Natural killer cell (primary cell): ENCODE measurements around the gene HOXD4. TPM values are rescaled to one million over a fixed set of nuclear protein-coding genes. Genes with fewer than 3 reads are reported as not detected.

ENCODE experiments used
- ATAC-seq, 3 donors: fragments of 150-1000 bp in 2 of 3; fragments of 200-7000 bp in 1 of 3; cut with Tn5 transposase; 1 replicate in 1 of 3; 2 replicates in 2 of 3; pipeline ENCODE4 v1.10.0; 2021; ENCODE audit warnings: mild to moderate bottlenecking in 2 of 3, moderate library complexity in 2 of 3
- DNase-seq, 2 donors: peaks; one replicate each; pipeline versions ENCODE4 v3.0.0 to v3.0.0-alpha.2; 2013 to 2021; ENCODE audit warnings: mixed read lengths in 1 of 2
- H3K27ac ChIP-seq: one replicate; pipeline ENCODE4 v1.5.1; 2013; ENCODE audit warnings: mild to moderate bottlenecking, low read length
- H3K27me3 ChIP-seq: one replicate; pipeline ENCODE4 v1.6.1; 2013; ENCODE audit warnings: low read length; ENCODE audit not compliant: control insufficient read depth, insufficient read depth
- H3K36me3 ChIP-seq: one replicate; pipeline ENCODE4 v1.6.1; 2013; ENCODE audit warnings: low read length; ENCODE audit not compliant: control insufficient read depth, insufficient read depth
- H3K4me1 ChIP-seq: one replicate; pipeline ENCODE4 v1.6.1; 2013; ENCODE audit warnings: low read length; ENCODE audit not compliant: control insufficient read depth, insufficient read depth
- H3K4me3 ChIP-seq: one replicate; pipeline ENCODE4 v1.5.1; 2013; ENCODE audit warnings: low read length
- H3K9me3 ChIP-seq: one replicate; pipeline ENCODE4 v1.6.1; 2013; ENCODE audit warnings: low read length; ENCODE audit not compliant: control insufficient read depth, insufficient read depth
- H3K27ac Mint-ChIP-seq, 2 donors: one replicate each; pipeline ENCODE4 v1.8.0; 2022; ENCODE audit warnings: mild to moderate bottlenecking in 2 of 2, mixed read lengths in 2 of 2, moderate library complexity in 1 of 2
- H3K27me3 Mint-ChIP-seq, 2 donors: one replicate each; pipeline ENCODE4 v1.8.0; 2022; ENCODE audit warnings: low read depth in 2 of 2, mixed read lengths in 2 of 2
- H3K36me3 Mint-ChIP-seq: one replicate; pipeline ENCODE4 v1.8.0; 2022; ENCODE audit warnings: mixed read lengths
- H3K4me1 Mint-ChIP-seq, 2 donors: one replicate each; pipeline ENCODE4 v1.8.0; 2022; ENCODE audit warnings: mixed read lengths in 2 of 2
- H3K4me3 Mint-ChIP-seq: one replicate; pipeline ENCODE4 v1.8.0; 2022; ENCODE audit warnings: mild to moderate bottlenecking, moderate library complexity, mixed read lengths
- H3K9me3 Mint-ChIP-seq, 2 donors: one replicate each; pipeline ENCODE4 v1.8.0; 2022; ENCODE audit warnings: mixed read lengths in 2 of 2
- CTCF ChIP-seq: fragments of 200-600 bp; IDR thresholded peaks from one replicate; pipeline ENCODE4 v1.8.0; 2022; ENCODE audit warnings: antibody characterized with exemption
- WGBS: methylation state at CpG from one replicate; pipeline ENCODE4 v1.1.7; 2013; ENCODE audit warnings: missing lambda C conversion rate; ENCODE audit not compliant: insufficient coverage; 5-methylcytosine and 5-hydroxymethylcytosine counted together
- intact Hi-C: fragments of 100-400 bp; cut with micrococcal nuclease; formaldehyde crosslinking; loops from one replicate; pipeline ENCODE4 v1.14.2; 2022
- total RNA-seq, 4 donors: library from RNA; stranded (reverse); fragments of 120-200 nt in 1 of 4; gene quantifications; one replicate each; pipeline versions ENCODE4 v1.2.3 to v1.2.4, GENCODE V29; 2013 to 2022

Gene HOXD4
- total RNA-seq, 3 donors from 2014 or later (not counting 1 experiment from before 2014, with no cell fraction given) = not detected

DNA sequence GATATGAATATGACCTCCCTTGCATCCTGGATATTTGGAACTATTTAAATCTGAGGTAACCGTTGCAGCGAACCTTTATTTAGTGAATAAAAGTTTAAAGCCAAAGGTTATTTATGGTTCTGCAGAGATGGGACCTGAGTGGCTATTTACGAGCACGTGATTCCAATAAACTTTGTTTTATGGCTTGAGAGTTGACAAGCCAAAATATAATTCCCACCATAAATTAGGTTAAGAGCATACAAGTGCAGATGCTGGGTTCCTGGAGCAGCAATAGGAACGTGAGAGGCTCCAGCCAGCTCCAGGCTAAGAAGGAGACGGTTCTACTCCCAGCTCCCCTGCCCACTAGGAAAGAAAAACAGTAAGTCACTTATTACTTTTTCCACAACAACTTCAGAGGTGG lies 5.2 kb upstream of the HOXD4 start:
- 22% methylated on average over 5 of the region's 6 CpGs for WGBS
- H3K27me3 ChIP-seq = peaks cover 61% of the 10 kb centered on the region
- no peak overlapping the region for H3K27ac ChIP-seq
- Mint-ChIP-seq H3K4me1 (peaks cover 0 to 10% of the 10 kb centered on the region in 2 donors), H3K27ac (no peak overlapping the region), H3K9me3 (peaks cover 0 to 2% of the 10 kb centered on the region in 2 donors), H3K27me3 (peaks cover 70 to 87% of the 10 kb centered on the region in 2 donors), H3K4me3 (no peak overlapping the region), H3K36me3 (peaks cover 7% of the 10 kb centered on the region)
- intact Hi-C loops = no loop called here
- DNase-seq = no peak
- H3K36me3 ChIP-seq = no peaks in the 10 kb centered on the region
- H3K4me1 ChIP-seq = no peaks in the 10 kb centered on the region
- TF ChIP-seq CTCF = no peak
- H3K9me3 ChIP-seq = no peaks in the 10 kb centered on the region
- H3K4me3 ChIP-seq = no peak overlapping the region
- no peak for ATAC-seq

DNA sequence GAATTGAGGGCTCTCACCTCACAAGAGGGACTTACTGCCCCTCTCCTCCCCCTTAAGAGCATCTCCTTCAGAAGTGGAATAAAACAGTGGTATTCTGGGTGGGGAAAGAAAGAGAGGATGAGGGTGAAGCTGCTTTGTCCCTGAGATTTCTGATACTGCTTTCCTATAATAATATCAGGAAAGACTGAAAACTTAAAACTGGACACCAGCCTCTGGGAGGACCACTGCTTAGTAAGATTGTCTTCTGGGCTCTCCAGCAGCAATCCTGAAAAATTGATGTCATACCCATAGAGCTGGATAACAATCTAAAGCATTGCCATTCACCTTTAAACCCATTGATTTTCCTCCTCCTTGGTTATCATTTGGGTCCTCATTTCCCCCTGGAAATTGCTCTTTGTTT lies 4.7 kb upstream of the HOXD4 start:
- intact Hi-C loops = no loop called here
- Mint-ChIP-seq H3K36me3 (peaks cover 2% of the 10 kb centered on the region), H3K27ac (no peak overlapping the region), H3K4me3 (no peak overlapping the region), H3K4me1 (peaks cover 0 to 6% of the 10 kb centered on the region in 2 donors), H3K27me3 (peaks cover 70 to 82% of the 10 kb centered on the region in 2 donors), H3K9me3 (peaks cover 0 to 2% of the 10 kb centered on the region in 2 donors)
- Histone ChIP-seq H3K36me3 (no peaks in the 10 kb centered on the region), H3K27me3 (peaks cover 62% of the 10 kb centered on the region), H3K9me3 (no peaks in the 10 kb centered on the region), H3K27ac (no peak overlapping the region), H3K4me1 (no peaks in the 10 kb centered on the region), H3K4me3 (no peak overlapping the region)
- no peak for ATAC-seq
- no peak for TF ChIP-seq CTCF
- DNase-seq = no peak

DNA sequence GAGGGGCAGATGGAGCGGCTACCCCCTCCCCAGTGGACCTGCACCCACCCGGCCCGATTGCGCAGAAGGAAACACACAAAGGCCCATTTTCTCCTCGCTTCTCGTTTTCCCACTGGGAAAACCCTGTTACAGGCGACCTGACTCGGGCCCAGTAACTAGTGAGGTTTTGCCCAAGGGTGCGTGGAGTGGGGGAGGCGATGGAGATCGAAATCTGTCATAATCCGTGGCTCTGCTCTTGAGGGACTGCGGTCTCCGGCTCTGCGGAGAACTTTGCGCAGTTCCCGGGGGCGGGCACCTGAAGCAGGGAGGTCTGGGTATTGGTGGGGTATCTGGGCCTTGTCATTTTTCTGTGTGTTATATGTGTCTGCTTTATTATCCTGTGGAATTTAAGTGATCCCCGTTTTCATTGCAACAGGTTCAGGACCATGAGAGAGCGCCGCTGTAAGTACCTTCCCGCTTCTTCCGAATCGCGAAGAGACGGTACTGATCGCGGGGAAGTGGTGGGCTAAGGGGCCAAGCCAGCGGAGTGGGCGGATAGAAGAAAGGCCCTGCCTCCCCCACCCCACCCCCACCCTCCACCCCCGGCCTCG lies 4.0 kb upstream of the HOXD4 start:
- H3K9me3 Mint-ChIP-seq = peaks cover 0 to 2% of the 10 kb centered on the region in 2 donors
- ATAC-seq = no peak
- intact Hi-C loops = no loop called here

More for the DNA sequence above, 4.0 kb upstream of the HOXD4 start:
- Histone ChIP-seq H3K27me3 (peaks cover 56% of the 10 kb centered on the region), H3K9me3 (no peaks in the 10 kb centered on the region), H3K36me3 (no peaks in the 10 kb centered on the region), H3K27ac (no peak overlapping the region), H3K4me1 (no peaks in the 10 kb centered on the region), H3K4me3 (no peak overlapping the region)
- Mint-ChIP-seq H3K4me1 (peaks cover 0 to 6% of the 10 kb centered on the region in 2 donors), H3K27me3 (peaks cover 66 to 75% of the 10 kb centered on the region in 2 donors), H3K27ac (no peak overlapping the region), H3K36me3 (no peaks in the 10 kb centered on the region), H3K4me3 (no peak overlapping the region)
- WGBS = 17% methylated on average over 28 of the region's 32 CpGs
- DNase-seq = no peak
- no peak for TF ChIP-seq CTCF
